NCI-H345 (cell line): ENCODE data around the gene AACS.
A peak's percentile ranks its signal among the peaks of the same experiment; 100 is the strongest.

Source experiments
- DNase-seq: peaks from one replicate; lab custom pipeline; 2025; lab: John Stamatoyannopoulos, UW

The AACS gene

GRCh38 chr12:125185740-125186470, 120.7 kb downstream of the AACS start, which contains the start of gene TMEM132B:
Gene TMEM132B (plus strand): TSS chr12:125186386.
- DNase-seq: peak; percentile 42

GRCh38 chr12:125186471-125187147, 121.4 kb downstream of the AACS start:
- DNase-seq: no peak

GRCh38 chr12:125187148-125187745, 122.0 kb downstream of the AACS start:
- peak; percentile 5 for DNase-seq

GRCh38 chr12:125187780-125188741, 122.8 kb downstream of the AACS start:
- DNase-seq: peak; percentile 24

- no peak for DNase-seq
Observed at GRCh38 chr12:125189015-125189414, 123.8 kb downstream of the AACS start.

- no peak for DNase-seq
Observed at GRCh38 chr12:125189502-125189901, 124.3 kb downstream of the AACS start.

- no peak for DNase-seq
Observed at GRCh38 chr12:125191361-125192087, 126.3 kb downstream of the AACS start.

GRCh38 chr12:125192690-125193221, 127.5 kb downstream of the AACS start:
- DNase-seq: no peak
